Stimulated activated CD4-positive, alpha-beta T cell treated with anti-CD3 and anti-CD28 coated beads, Interleukin-12 subunit alpha, Interleukin-12 subunit beta, amount 100 ng/mL, for 48 hours (primary cell): ENCODE measurements around the gene ATP10B.

Experiments
- DNase-seq, 3 donors: peaks; one replicate each; pipeline ENCODE4 v3.0.0-alpha.2; 2020; ENCODE audit warnings: low read depth in 2 of 3, low spot score in 1 of 3

ATP10B gene

GRCh38 chr5:160516696-160517530 lies 335.1 kb downstream of the ATP10B start:
- no peak for DNase-seq

DNA sequence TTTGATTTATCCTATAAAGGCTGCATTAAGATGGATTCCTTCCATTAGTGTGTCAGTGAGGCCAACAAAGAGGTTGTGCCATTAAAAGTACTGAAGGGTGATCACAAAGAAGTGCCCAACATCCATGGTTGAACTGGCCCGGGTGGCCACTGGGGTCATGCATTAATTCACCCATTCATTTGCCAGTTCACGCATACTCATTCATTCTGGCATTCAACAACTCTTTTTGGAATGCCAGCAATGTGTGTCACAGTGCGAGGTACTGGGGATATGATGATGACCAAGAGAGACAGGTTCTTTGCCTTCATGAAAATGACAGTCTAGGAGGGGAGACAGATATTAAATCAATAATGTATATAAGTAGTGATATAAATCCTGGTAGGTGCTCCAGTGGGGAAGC lies 337.1 kb downstream of the ATP10B start:
- DNase-seq, result no peak

DNA sequence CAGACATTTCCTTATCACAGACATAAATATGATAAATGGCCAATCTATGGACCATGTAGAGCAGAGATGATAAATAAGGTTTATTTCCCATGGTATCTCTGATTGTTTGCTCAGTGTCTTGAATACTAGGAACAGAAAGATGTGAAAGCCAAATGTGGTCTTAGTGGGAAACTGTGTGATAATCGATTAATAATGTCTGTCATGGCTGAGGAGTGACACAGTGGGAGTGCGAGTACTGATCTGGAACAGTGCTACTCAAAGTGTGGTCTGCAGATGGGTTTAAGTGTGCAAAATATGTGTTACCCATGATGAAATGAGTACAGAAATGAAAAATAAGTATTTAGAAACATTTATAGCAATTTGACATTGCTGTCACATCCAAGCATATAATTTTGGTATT lies 337.8 kb downstream of the ATP10B start:
- no peak for DNase-seq

GRCh38 chr5:160513485-160513884 lies 338.5 kb downstream of the ATP10B start:
- DNase-seq, result no peak
